ENCODE results near the gene NEUROG1.

NEUROG1 gene

DNA sequence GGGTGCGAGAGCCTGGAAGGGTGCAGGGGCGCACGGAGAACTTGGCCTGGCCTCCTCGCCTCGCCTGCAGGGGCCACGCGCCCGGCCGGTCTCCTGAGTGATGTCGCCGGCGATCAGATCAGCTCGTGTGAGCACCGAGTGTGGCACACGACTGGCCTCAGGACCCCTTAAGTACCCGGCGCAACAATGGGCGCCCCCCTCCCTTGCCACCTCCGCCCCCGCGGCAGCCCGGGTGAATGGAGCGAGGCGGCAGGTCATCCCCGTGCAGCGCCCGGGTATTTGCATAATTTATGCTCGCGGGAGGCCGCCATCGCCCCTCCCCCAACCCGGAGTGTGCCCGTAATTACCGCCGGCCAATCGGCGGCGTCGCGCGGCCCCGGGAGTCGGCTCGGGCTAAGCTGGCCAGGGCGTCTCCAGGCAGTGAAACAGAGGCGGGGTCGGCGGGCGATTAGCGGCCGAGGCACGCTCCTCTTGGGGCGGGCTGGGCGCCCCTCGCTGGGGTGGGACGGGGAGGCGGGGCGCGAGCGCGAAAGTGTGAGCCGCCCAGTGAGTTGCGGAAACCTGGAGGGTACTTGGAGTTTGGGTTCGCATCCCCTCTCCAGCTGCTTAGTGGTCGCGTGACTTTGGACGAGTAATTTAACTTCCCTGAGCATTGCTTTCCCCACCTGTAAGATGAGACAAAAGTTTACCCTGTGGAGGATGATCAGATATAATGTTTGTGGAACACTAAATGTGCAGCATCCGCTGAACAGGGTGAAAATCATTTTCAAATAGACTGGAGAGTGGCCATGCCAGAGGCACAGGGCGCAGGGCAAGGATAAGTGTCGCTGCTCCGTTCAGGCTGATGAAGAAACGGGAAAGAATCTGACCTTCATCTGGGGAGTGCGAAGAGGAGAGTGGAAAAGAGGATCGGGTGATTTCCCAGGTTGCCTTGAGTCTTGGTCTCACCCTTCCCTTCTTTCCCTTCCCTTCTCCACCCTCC lies at the start of gene NEUROG1:
Gene NEUROG1 (minus strand): TSS at position 145 of the 982 bp plus-strand sequence. CDS start 274 bp downstream, outside the sequence.
- Histone ChIP-seq H4K20me1 (ENCODE audit: insufficient read depth, low read length, poor library complexity, severe bottlenecking) (no peaks in the 10 kb centered on the region), H3K79me2 (ENCODE audit: insufficient read depth, low read length) (no peaks in the 10 kb centered on the region), H3K9me3 (ENCODE audit: insufficient read depth, low read depth, low read length) (no peaks in the 10 kb centered on the region), H3K4me2 (ENCODE audit: low read depth, low read length, poor library complexity, severe bottlenecking) (no peak within 1 kb of the TSS), H2AFZ (ENCODE audit: low read length) (no peak within 1 kb of the TSS), H3K4me1 (ENCODE audit: insufficient read depth, low read length, poor library complexity, severe bottlenecking) (no peaks in the 10 kb centered on the region), H3K27me3 (ENCODE audit: insufficient read depth, low read length, poor library complexity, severe bottlenecking) (no peaks in the 10 kb centered on the region), H3K36me3 (ENCODE audit: insufficient read depth, low read length) (no peaks in the 10 kb centered on the region), H3F3A (ENCODE audit: low read depth) (no peaks in the 10 kb centered on the region), H3K9me2 (replicated peaks; ENCODE audit: low read depth, low read length) (no peaks in the 10 kb centered on the region), H3K9ac (ENCODE audit: low read depth, low read length, poor library complexity, severe bottlenecking) (no peak within 1 kb of the TSS), H3K4me3 (ENCODE audit: low read length, poor library complexity, severe bottlenecking) (no peak within 1 kb of the TSS)
- TF ChIP-seq, protein P1, sequence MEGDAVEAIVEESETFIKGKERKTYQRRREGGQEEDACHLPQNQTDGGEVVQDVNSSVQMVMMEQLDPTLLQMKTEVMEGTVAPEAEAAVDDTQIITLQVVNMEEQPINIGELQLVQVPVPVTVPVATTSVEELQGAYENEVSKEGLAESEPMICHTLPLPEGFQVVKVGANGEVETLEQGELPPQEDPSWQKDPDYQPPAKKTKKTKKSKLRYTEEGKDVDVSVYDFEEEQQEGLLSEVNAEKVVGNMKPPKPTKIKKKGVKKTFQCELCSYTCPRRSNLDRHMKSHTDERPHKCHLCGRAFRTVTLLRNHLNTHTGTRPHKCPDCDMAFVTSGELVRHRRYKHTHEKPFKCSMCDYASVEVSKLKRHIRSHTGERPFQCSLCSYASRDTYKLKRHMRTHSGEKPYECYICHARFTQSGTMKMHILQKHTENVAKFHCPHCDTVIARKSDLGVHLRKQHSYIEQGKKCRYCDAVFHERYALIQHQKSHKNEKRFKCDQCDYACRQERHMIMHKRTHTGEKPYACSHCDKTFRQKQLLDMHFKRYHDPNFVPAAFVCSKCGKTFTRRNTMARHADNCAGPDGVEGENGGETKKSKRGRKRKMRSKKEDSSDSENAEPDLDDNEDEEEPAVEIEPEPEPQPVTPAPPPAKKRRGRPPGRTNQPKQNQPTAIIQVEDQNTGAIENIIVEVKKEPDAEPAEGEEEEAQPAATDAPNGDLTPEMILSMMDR (conservative IDR thresholded peaks at IDR 0.05; ENCODE audit: low read length), result no peak
- TF ChIP-seq EZH2phosphoT487 (IDR thresholded peaks at IDR 0.05; ENCODE audit: borderline replicate concordance), result no peak

DNA sequence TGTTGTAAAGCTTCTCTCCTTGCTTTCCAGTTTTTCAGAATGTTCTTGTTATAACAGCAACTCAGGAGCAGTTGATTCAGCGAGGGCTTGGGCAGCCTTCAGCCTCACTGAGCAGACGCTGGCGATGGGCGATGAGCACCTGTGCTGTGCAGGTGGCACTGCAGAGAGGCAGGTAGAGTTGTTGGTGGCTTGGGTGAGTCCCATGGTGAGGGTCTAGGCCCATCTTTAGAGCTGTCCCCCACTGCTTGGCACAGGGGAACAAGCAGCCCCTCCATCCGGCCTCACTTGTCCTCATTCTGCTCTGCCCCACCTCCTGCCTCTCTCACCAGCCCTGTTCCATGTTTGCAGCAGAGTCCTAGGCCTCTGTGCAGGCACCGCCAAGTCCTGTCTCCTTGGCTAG lies 49.2 kb upstream of the NEUROG1 start:
- Histone ChIP-seq H3K79me2 (ENCODE audit: insufficient read depth, low read length) (no peaks in the 10 kb centered on the region), H3K27me3 (ENCODE audit: insufficient read depth, low read length, poor library complexity, severe bottlenecking) (no peaks in the 10 kb centered on the region), H3K9ac (ENCODE audit: low read depth, low read length, poor library complexity, severe bottlenecking) (no peak overlapping the region), H3F3A (ENCODE audit: low read depth) (no peaks in the 10 kb centered on the region), H3K4me2 (ENCODE audit: low read depth, low read length, poor library complexity, severe bottlenecking) (no peak overlapping the region), H2AFZ (ENCODE audit: low read length) (no peak overlapping the region), H3K4me1 (ENCODE audit: insufficient read depth, low read length, poor library complexity, severe bottlenecking) (no peaks in the 10 kb centered on the region), H4K20me1 (ENCODE audit: insufficient read depth, low read length, poor library complexity, severe bottlenecking) (no peaks in the 10 kb centered on the region), H3K36me3 (ENCODE audit: insufficient read depth, low read length) (no peaks in the 10 kb centered on the region), H3K9me2 (replicated peaks; ENCODE audit: low read depth, low read length) (no peaks in the 10 kb centered on the region), H3K4me3 (ENCODE audit: low read length, poor library complexity, severe bottlenecking) (no peak overlapping the region), H3K9me3 (ENCODE audit: insufficient read depth, low read depth, low read length) (no peaks in the 10 kb centered on the region)
- TF ChIP-seq, protein P1 (conservative IDR thresholded peaks at IDR 0.05; ENCODE audit: low read length), result no peak
- no peak for TF ChIP-seq EZH2phosphoT487 (IDR thresholded peaks at IDR 0.05; ENCODE audit: borderline replicate concordance)

DNA sequence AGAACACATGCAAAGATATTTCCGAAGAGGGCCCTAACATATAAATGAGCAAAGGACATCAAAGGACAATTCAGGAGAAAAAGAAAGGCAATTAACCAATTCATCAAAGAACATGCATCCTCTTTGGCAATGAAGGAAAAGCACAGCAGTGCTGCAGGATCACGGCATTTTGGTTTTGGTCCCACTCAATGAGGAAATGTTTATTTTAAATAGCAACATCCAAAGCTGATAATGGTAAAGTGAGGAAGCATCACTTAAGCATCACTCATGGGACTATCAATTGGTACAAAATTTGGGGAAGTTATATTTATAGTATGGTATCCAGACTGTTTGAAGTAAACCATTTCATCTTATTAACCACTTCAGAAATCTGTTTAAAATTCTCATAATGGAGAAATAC lies 48.5 kb upstream of the NEUROG1 start:
- Histone ChIP-seq H3K36me3 (ENCODE audit: insufficient read depth, low read length) (no peaks in the 10 kb centered on the region), H3K4me2 (ENCODE audit: low read depth, low read length, poor library complexity, severe bottlenecking) (no peak overlapping the region), H3F3A (ENCODE audit: low read depth) (no peaks in the 10 kb centered on the region), H3K4me3 (ENCODE audit: low read length, poor library complexity, severe bottlenecking) (no peak overlapping the region), H3K9me2 (replicated peaks; ENCODE audit: low read depth, low read length) (no peaks in the 10 kb centered on the region), H3K27me3 (ENCODE audit: insufficient read depth, low read length, poor library complexity, severe bottlenecking) (no peaks in the 10 kb centered on the region), H3K9ac (ENCODE audit: low read depth, low read length, poor library complexity, severe bottlenecking) (no peak overlapping the region), H3K79me2 (ENCODE audit: insufficient read depth, low read length) (no peaks in the 10 kb centered on the region), H3K4me1 (ENCODE audit: insufficient read depth, low read length, poor library complexity, severe bottlenecking) (no peaks in the 10 kb centered on the region), H2AFZ (ENCODE audit: low read length) (no peak overlapping the region), H4K20me1 (ENCODE audit: insufficient read depth, low read length, poor library complexity, severe bottlenecking) (no peaks in the 10 kb centered on the region), H3K9me3 (ENCODE audit: insufficient read depth, low read depth, low read length) (no peaks in the 10 kb centered on the region)
- no peak for TF ChIP-seq EZH2phosphoT487 (IDR thresholded peaks at IDR 0.05; ENCODE audit: borderline replicate concordance)
- TF ChIP-seq, protein P1 (conservative IDR thresholded peaks at IDR 0.05; ENCODE audit: low read length), result no peak

Measured in Loucy (cell line).